HepG2 (cell line): ENCODE data around the gene NCOA5. TPM values are rescaled to one million over a fixed set of nuclear protein-coding genes. Genes with fewer than 3 reads are reported as not detected.
A peak's percentile ranks its signal among the peaks of the same experiment; 100 is the strongest.

ENCODE experiments used
- ATAC-seq: fragments of 200-7000 bp; cut with Tn5 transposase; 3 replicates; pipeline ENCODE4 v1.9.1; 2020; ENCODE audit warnings: mild to moderate bottlenecking, moderate library complexity
- BruUV-seq: library from RNA; stranded (reverse); fragments of 400-500 nt; replicated peaks from 2 replicates; lab custom pipeline; 2021; lab: Mats Ljungman, UMichigan
- CTCF ChIA-PET: fragments of 300-600 bp; formaldehyde crosslinking; extraction: SDS; loops from one replicate; lab custom pipeline; 2021; ENCODE audit warnings: low total read pairs, inconsistent platforms, low intra/inter-chr PET ratio; lab: Yijun Ruan, JAX
- POLR2A ChIA-PET: fragments of 350-600 bp; sonication (Branson Sonifier 250); formaldehyde crosslinking; loops from one replicate; lab custom pipeline; 2020; ENCODE audit warnings: antibody characterized with exemption, inconsistent platforms; lab: Yijun Ruan, JAX
- DNase-seq: peaks from one replicate; pipeline ENCODE4 v3.0.0-alpha.2; 2015; ENCODE audit warnings: low spot score
- FAIRE-seq: peaks from 3 replicates; lab custom pipeline; 2011; peaks lifted over from hg19 to GRCh38; lab: Jason Lieb, UNC
- H2AFZ ChIP-seq: one replicate; pipeline ENCODE4 v1.6.1; 2011; ENCODE audit warnings: low read length, inconsistent platforms
- H3K27ac ChIP-seq: fragments of 300-600 bp; 3 replicates; pipeline ENCODE4 v1.8.0; 2011; ENCODE audit warnings: mixed run types, mild to moderate bottlenecking, mixed read lengths, low read length, inconsistent platforms; ENCODE audit not compliant: insufficient read depth; ENCODE audit errors: extremely low read length
- H3K27me3 ChIP-seq, 2 experiments: fragments of 200-600 bp in 1 of 2; 2 replicates in 1 of 2; 3 replicates in 1 of 2; pipeline versions ENCODE4 v1.6.0 to v1.8.0; 2011; ENCODE audit warnings: low read length in 2 of 2, mild to moderate bottlenecking in 2 of 2, moderate library complexity in 2 of 2, inconsistent platforms in 1 of 2; ENCODE audit not compliant: insufficient read depth in 2 of 2, control insufficient read depth in 1 of 2
- H3K36me3 ChIP-seq, 2 experiments: fragments of 200-600 bp in 1 of 2; replicated peaks in 1 of 2; 2 replicates in 1 of 2; 3 replicates in 1 of 2; pipeline versions ENCODE4 v1.5.1 to v1.8.0; 2011; ENCODE audit warnings: low read length in 2 of 2, inconsistent platforms in 1 of 2; ENCODE audit not compliant: insufficient read depth in 2 of 2, control insufficient read depth in 1 of 2
- H3K4me1 ChIP-seq: 2 replicates; pipeline ENCODE4 v1.5.1; 2012; ENCODE audit warnings: low read length, inconsistent platforms; ENCODE audit not compliant: insufficient read depth
- H3K4me2 ChIP-seq: 2 replicates; pipeline ENCODE4 v1.6.0; 2011; ENCODE audit warnings: low read depth, low read length, inconsistent platforms
- H3K4me3 ChIP-seq, 3 experiments: fragments of 200-600 bp in 1 of 3; sonication (generic), shearing (Covaris generic) in 1 of 3; replicated peaks in 1 of 3; 2 replicates each; pipeline ENCODE4 v1.5.1; 2011 to 2016; ENCODE audit warnings: low read length in 3 of 3, inconsistent platforms in 2 of 3, low read depth in 2 of 3, mild to moderate bottlenecking in 2 of 3, control low read depth in 1 of 3, mixed read lengths in 1 of 3; ENCODE audit not compliant: insufficient read depth in 1 of 3
- H3K79me2 ChIP-seq: one replicate; pipeline ENCODE4 v1.6.1; 2011; ENCODE audit warnings: low read length, inconsistent platforms; ENCODE audit not compliant: insufficient read depth
- H3K9ac ChIP-seq: 2 replicates; pipeline ENCODE4 v1.6.0; 2011; ENCODE audit warnings: mild to moderate bottlenecking, low read depth, low read length, inconsistent platforms; ENCODE audit not compliant: insufficient read depth
- H3K9me3 ChIP-seq: 2 replicates; pipeline ENCODE4 v1.5.1; 2012; ENCODE audit warnings: mild to moderate bottlenecking, low read length
- H4K20me1 ChIP-seq: 2 replicates; pipeline ENCODE4 v1.6.0; 2011; ENCODE audit warnings: inconsistent platforms, mild to moderate bottlenecking, low read length, moderate library complexity; ENCODE audit not compliant: insufficient read depth
- BRCA1 ChIP-seq: sonication (generic); formaldehyde crosslinking; IDR thresholded peaks from 2 replicates; pipeline ENCODE4 v1.4.0; 2020; ENCODE audit warnings: missing genetic modification reagents
- FOXO1 ChIP-seq: sonication (generic); formaldehyde crosslinking; IDR thresholded peaks from 2 replicates; pipeline ENCODE4 v1.4.0; 2020; ENCODE audit warnings: missing genetic modification reagents
- GATAD2A ChIP-seq: IDR thresholded peaks from 2 replicates; pipeline ENCODE4 v1.6.1; 2016
- GFI1 ChIP-seq: sonication (generic); formaldehyde crosslinking; IDR thresholded peaks from 2 replicates; pipeline ENCODE4 v1.5.0; 2020; ENCODE audit warnings: missing genetic modification reagents, mild to moderate bottlenecking, borderline replicate concordance
- HNRNPL ChIP-seq: fragments of 200-400 bp; formaldehyde crosslinking; IDR thresholded peaks from 2 replicates; pipeline ENCODE4 v1.6.1; 2017; ENCODE audit warnings: mild to moderate bottlenecking, low read depth, low read length
- ISL2 ChIP-seq: sonication (generic); formaldehyde crosslinking; IDR thresholded peaks from 2 replicates; pipeline ENCODE4 v1.5.0; 2020; ENCODE audit warnings: missing genetic modification reagents
- KAT8 ChIP-seq: IDR thresholded peaks from 2 replicates; pipeline ENCODE4 v1.6.1; 2016; ENCODE audit warnings: missing genetic modification reagents, missing compliant biosample characterization
- MTA1 ChIP-seq: sonication (generic); formaldehyde crosslinking; IDR thresholded peaks from 2 replicates; pipeline ENCODE4 v1.4.0; 2020; ENCODE audit warnings: missing genetic modification reagents, mild to moderate bottlenecking, borderline replicate concordance
- RARG ChIP-seq: sonication (generic); formaldehyde crosslinking; IDR thresholded peaks from 2 replicates; pipeline ENCODE4 v1.4.0; 2020; ENCODE audit warnings: low read depth, mild to moderate bottlenecking, missing genetic modification reagents
- TCF12 ChIP-seq, 2 experiments: fragments of 450-650 bp in 1 of 2; sonication (generic) in 1 of 2; formaldehyde crosslinking in 1 of 2; IDR thresholded peaks; 2 replicates each; pipeline versions ENCODE4 v1.6.1 to v1.8.0; 2017 to 2022; ENCODE audit warnings: antibody characterized with exemption in 1 of 2, mild to moderate bottlenecking in 1 of 2, missing genetic modification reagents in 1 of 2, moderate library complexity in 1 of 2
- TEAD3 ChIP-seq: optimal IDR thresholded peaks from 2 replicates; pipeline ENCODE3; 2016; ENCODE audit warnings: borderline replicate concordance
- ZNF180 ChIP-seq: sonication (generic); formaldehyde crosslinking; IDR thresholded peaks from 2 replicates; pipeline ENCODE4 v1.4.0; 2020; ENCODE audit warnings: low read depth, missing genetic modification reagents, borderline replicate concordance
- ZNF614 ChIP-seq: IDR thresholded peaks from 2 replicates; pipeline ENCODE4 v1.6.1; 2018; ENCODE audit warnings: missing biosample characterization, missing genetic modification reagents, inconsistent platforms, borderline replicate concordance
- WGBS: methylation state at CpG from one replicate; pipeline ENCODE4 v1.1.6; 2017; ENCODE audit warnings: low lambda C conversion rate; 5-methylcytosine and 5-hydroxymethylcytosine counted together
- in situ Hi-C: cut with HindIII; loops from 2 replicates; pipeline ENCODE4 v1.10.0; 2017; ENCODE audit warnings: low pct_unique_long_range_greater_than_20kb; ENCODE audit not compliant: extremely low pct_ligation_motif_present
- intact Hi-C: fragments of 100-400 bp; cut with micrococcal nuclease; formaldehyde crosslinking; loops from one replicate; pipeline ENCODE4 v1.10.0; 2022; ENCODE audit not compliant: unreplicated experiment
- polyA plus RNA-seq, 8 experiments: library from polyadenylated mRNA; depleted of rRNA in 3 of 8; stranded (reverse) in 7 of 8; unstranded in 1 of 8; fragments of >200 nt; fragmentation: Illumina TruSeq in 4 of 8; extraction: Trizol in 4 of 8; gene quantifications; 2 replicates each; pipeline versions ENCODE4 v1.2.1 to v1.2.3, GENCODE V29; 2011 to 2016; ENCODE audit warnings: low read depth in 4 of 8, missing spikeins in 1 of 8, mixed read lengths in 1 of 8; ENCODE audit not compliant: insufficient read depth in 1 of 8
- total RNA-seq, 5 experiments: library from RNA; depleted of rRNA; stranded (reverse); fragments of >200 nt; fragmentation: Illumina TruSeq; extraction: Trizol; gene quantifications; 2 replicates each; pipeline ENCODE4 v1.2.3, GENCODE V29; 2016; ENCODE audit warnings: low read depth in 1 of 5
- TF ChIP-seq, protein P1 (sequence below): sonication (generic); formaldehyde crosslinking; conservative IDR thresholded peaks from 2 replicates; pipeline ENCODE4 v1.4.0; 2020; ENCODE audit warnings: missing genetic modification reagents
- TF ChIP-seq, protein P2 (sequence below): sonication (generic); formaldehyde crosslinking; IDR thresholded peaks from 2 replicates; pipeline ENCODE4 v1.5.0; 2020; ENCODE audit warnings: mild to moderate bottlenecking, missing genetic modification reagents, borderline replicate concordance
- TF ChIP-seq, protein P3 (sequence below): sonication (generic); formaldehyde crosslinking; IDR thresholded peaks from 2 replicates; pipeline ENCODE4 v1.4.0; 2020; ENCODE audit warnings: missing genetic modification reagents, borderline replicate concordance

Gene NCOA5
- total and polyA plus RNA-seq, 2 of the 13 experiments (the other 11 are each of a cell fraction or from before 2014, with no cell fraction given) = 16.5 to 28.4 TPM

DNA sequence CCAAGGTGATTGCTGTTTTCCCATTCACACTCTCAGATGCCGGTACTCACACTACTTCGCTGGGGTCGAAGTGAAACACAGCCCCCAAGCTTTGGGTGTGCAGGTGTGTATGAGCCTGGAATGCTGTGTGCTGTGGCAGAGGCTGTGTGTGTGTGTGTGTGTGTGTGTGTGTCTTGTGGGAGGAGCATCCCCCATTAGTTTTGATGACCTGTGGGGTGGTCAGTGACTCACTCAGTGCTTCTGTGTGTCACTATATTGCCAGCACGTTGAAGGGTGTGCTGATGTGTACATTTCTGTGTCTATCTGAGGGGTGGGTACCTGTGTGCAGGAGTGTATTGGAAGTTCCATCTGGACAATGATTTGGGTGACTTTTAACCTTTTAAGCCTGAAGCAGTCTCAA lies 65.8 kb downstream of the NCOA5 start (continued):
- no peak for TF ChIP-seq TEAD3 (CRISPR knock-in tag)

DNA sequence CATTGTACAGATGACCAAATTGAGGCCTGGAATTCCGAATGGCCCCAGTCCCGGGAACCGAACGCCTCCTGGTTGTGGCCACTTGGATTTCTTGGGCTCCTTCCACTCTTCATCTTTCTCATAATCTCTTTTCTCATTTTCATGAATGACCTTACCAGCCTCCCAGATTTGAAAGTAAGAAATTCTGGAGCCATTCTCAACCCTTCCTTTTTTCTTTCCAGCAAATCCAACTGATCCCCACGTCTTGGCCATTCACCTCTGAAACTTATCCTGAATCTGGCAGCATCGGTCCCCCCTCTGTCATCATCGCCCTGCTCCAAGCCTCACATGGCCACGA lies 66.6 kb downstream of the NCOA5 start:
- BruUV-seq = no TSS peak
- in situ Hi-C loops = loop anchor here (5.0 to 10.0 kb wide), 2 partner anchors 64 to 152 kb away; partner anchors contain the start of gene NCOA5
- TF ChIP-seq KAT8 (no peak), BRCA1 (CRISPR knock-in tag) (no peak), ISL2 (no peak), MTA1 (CRISPR knock-in tag) (0 out of 2 replicates have a peak, but pooled peaks have one; percentile 4), HNRNPL (no peak), RARG (CRISPR knock-in tag) (no peak), FOXO1 (no peak), ZNF180 (CRISPR knock-in tag) (no peak), GFI1 (CRISPR knock-in tag) (no peak), GATAD2A (CRISPR knock-in tag) (0 out of 2 replicates have a peak, but pooled peaks have one; percentile 1), ZNF614 (CRISPR knock-in tag) (no peak), TCF12 (IDR thresholded peaks at IDR 0.05) (no peak), TCF12 (CRISPR knock-in tag; IDR thresholded peaks at IDR 0.05) (no peak; the same call in 1 of the 2 replicates)
- TF ChIP-seq, protein P1, sequence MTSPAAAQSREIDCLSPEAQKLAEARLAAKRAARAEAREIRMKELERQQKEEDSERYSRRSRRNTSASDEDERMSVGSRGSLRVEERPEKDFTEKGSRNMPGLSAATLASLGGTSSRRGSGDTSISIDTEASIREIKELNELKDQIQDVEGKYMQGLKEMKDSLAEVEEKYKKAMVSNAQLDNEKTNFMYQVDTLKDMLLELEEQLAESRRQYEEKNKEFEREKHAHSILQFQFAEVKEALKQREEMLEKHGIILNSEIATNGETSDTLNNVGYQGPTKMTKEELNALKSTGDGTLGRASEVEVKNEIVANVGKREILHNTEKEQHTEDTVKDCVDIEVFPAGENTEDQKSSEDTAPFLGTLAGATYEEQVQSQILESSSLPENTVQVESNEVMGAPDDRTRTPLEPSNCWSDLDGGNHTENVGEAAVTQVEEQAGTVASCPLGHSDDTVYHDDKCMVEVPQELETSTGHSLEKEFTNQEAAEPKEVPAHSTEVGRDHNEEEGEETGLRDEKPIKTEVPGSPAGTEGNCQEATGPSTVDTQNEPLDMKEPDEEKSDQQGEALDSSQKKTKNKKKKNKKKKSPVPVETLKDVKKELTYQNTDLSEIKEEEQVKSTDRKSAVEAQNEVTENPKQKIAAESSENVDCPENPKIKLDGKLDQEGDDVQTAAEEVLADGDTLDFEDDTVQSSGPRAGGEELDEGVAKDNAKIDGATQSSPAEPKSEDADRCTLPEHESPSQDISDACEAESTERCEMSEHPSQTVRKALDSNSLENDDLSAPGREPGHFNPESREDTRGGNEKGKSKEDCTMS (CRISPR knock-in tag) = no peak
- TF ChIP-seq, protein P2, sequence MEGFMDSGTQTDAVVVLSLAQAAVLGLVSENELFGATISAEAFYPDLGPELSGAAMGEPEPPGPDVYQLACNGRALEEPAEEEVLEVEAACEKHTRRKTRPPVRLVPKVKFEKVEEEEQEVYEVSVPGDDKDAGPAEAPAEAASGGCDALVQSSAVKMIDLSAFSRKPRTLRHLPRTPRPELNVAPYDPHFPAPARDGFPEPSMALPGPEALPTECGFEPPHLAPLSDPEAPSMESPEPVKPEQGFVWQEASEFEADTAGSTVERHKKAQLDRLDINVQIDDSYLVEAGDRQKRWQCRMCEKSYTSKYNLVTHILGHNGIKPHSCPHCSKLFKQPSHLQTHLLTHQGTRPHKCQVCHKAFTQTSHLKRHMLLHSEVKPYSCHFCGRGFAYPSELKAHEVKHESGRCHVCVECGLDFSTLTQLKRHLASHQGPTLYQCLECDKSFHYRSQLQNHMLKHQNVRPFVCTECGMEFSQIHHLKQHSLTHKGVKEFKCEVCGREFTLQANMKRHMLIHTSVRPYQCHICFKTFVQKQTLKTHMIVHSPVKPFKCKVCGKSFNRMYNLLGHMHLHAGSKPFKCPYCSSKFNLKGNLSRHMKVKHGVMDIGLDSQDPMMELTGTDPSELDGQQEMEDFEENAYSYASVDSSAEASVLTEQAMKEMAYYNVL (CRISPR knock-in tag) = no peak
- TF ChIP-seq, protein P3, sequence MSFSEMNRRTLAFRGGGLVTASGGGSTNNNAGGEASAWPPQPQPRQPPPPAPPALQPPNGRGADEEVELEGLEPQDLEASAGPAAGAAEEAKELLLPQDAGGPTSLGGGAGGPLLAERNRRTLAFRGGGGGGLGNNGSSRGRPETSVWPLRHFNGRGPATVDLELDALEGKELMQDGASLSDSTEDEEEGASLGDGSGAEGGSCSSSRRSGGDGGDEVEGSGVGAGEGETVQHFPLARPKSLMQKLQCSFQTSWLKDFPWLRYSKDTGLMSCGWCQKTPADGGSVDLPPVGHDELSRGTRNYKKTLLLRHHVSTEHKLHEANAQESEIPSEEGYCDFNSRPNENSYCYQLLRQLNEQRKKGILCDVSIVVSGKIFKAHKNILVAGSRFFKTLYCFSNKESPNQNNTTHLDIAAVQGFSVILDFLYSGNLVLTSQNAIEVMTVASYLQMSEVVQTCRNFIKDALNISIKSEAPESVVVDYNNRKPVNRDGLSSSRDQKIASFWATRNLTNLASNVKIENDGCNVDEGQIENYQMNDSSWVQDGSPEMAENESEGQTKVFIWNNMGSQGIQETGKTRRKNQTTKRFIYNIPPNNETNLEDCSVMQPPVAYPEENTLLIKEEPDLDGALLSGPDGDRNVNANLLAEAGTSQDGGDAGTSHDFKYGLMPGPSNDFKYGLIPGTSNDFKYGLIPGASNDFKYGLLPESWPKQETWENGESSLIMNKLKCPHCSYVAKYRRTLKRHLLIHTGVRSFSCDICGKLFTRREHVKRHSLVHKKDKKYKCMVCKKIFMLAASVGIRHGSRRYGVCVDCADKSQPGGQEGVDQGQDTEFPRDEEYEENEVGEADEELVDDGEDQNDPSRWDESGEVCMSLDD (CRISPR knock-in tag) = no peak

More for the DNA sequence above, 66.6 kb downstream of the NCOA5 start:
- Histone ChIP-seq H3K79me2 (no peaks in the 10 kb centered on the region), H3K27ac (no peak overlapping the region), H3K4me3 (peak overlapping the region in 1 of 3 experiments; percentile 83; a peak in 1 of 6 replicates), H3K27me3 (no peaks in the 10 kb centered on the region), H2AFZ (no peak overlapping the region), H3K9ac (no peak overlapping the region), H3K4me2 (peak overlapping the region; percentile 100), H3K4me1 (peaks cover 30% of the 10 kb centered on the region), H3K36me3 (no peaks in the 10 kb centered on the region), H3K9me3 (no peaks in the 10 kb centered on the region), H4K20me1 (peaks cover 16% of the 10 kb centered on the region)
- FAIRE-seq (no peak), DNase-seq (no peak), ATAC-seq (no peak)
- intact Hi-C loops = loop anchor here (1.0 to 2.0 kb wide), 2 partner anchors 18 to 154 kb away; no protein-coding TSS in a partner anchor
- CTCF ChIA-PET = interaction anchor here (0.7 to 3.5 kb wide), 5 partner anchors 8 to 151 kb away, joined by 3 to 17 read pairs (median 5); no protein-coding TSS in a partner anchor
- 30% methylated on average over 8 of the region's 8 CpGs for WGBS
- POLR2A ChIA-PET = interaction anchor here (1.0 to 1.4 kb wide), 3 partner anchors 50 to 383 kb away, joined by 3 to 4 read pairs (median 3); partner anchors contain the start of gene ELMO2
